ENCODE results near the gene HINT3. TPM values are rescaled to one million over a fixed set of nuclear protein-coding genes. Genes with fewer than 3 reads are reported as not detected.
A peak's percentile ranks its signal among the peaks of the same experiment; 100 is the strongest.

The HINT3 gene
- total RNA-seq, 1 experiment from 2014 or later = 11.7 TPM

- no peak overlapping the region for H3K27ac ChIP-seq (ENCODE audit: insufficient read length, low read depth, low read length)
- no peaks in the 10 kb centered on the region for H3K27me3 ChIP-seq (ENCODE audit: insufficient read depth, low read length)
- no peaks in the 10 kb centered on the region for H3K23me2 ChIP-seq (ENCODE audit: insufficient read length, low read depth, low read length, poor library complexity, severe bottlenecking)
- DNase-seq = no peak
- H2BK20ac ChIP-seq (ENCODE audit: low read depth, low read length, poor library complexity, severe bottlenecking) = no peak overlapping the region
- no peak overlapping the region for H3K4ac ChIP-seq (ENCODE audit: low read depth, low read length)
- Mint-ChIP-seq H3K27ac (no peak overlapping the region), H3K4me1 (peaks cover 3 to 5% of the 10 kb centered on the region in 2 experiments; a peak in 2 of 4 replicates), H3K4me3 (no peak overlapping the region), H3K36me3 (ENCODE audit: insufficient read depth in 1 of 3, low read depth in 3 of 3) (no peaks in the 10 kb centered on the region), H3K9me3 (no peaks in the 10 kb centered on the region), H3K27me3 (ENCODE audit: low read depth) (peaks cover 2% of the 10 kb centered on the region)
- no peaks in the 10 kb centered on the region for H3K79me2 ChIP-seq (ENCODE audit: insufficient read depth, low read length)
- H2BK12ac ChIP-seq (ENCODE audit: insufficient read length, low read depth, low read length) = no peak overlapping the region
- H3K18ac ChIP-seq (ENCODE audit: insufficient read length, low read depth, low read length) = no peak overlapping the region
- H3K9me3 ChIP-seq (ENCODE audit: control insufficient read depth, low read depth, low read length) = no peaks in the 10 kb centered on the region
- H3K4me2 ChIP-seq (ENCODE audit: insufficient read depth, insufficient read length, low read length) = peak overlapping the region; percentile 48
- H3K4me1 ChIP-seq (ENCODE audit: insufficient read depth, low read length) = 0 out of 2 replicates have a peak, but pooled peaks cover 2% of the 10 kb centered on the region
- no peak overlapping the region for H3K56ac ChIP-seq (ENCODE audit: insufficient read length, low read depth, low read length)
- H3T11ph ChIP-seq (ENCODE audit: low read length) = no peak overlapping the region
- H3K23ac ChIP-seq (ENCODE audit: insufficient read length, low read depth, low read length) = no peak overlapping the region
- no peak overlapping the region for H4K91ac ChIP-seq (ENCODE audit: insufficient read length, low read depth, low read length)
- no peak overlapping the region for H4K5ac ChIP-seq (ENCODE audit: insufficient read length, low read depth, low read length)
- no peak overlapping the region for H2BK15ac ChIP-seq (ENCODE audit: low read depth, low read length)
- no peak overlapping the region for H2BK5ac ChIP-seq (ENCODE audit: insufficient read length, low read length)
- H2BK120ac ChIP-seq (ENCODE audit: low read depth, low read length, poor library complexity, severe bottlenecking) = no peak overlapping the region
- H2AFZ ChIP-seq (ENCODE audit: low read length) = no peak overlapping the region
- no CpG with 5 or more reads among the region's 4 CpGs for WGBS (ENCODE audit: extremely low coverage, insufficient read length, low lambda C conversion rate)
- no peak overlapping the region for H4K8ac ChIP-seq (replicated peaks; ENCODE audit: insufficient read length, low read depth, low read length)
- no peaks in the 10 kb centered on the region for H4K20me1 ChIP-seq (ENCODE audit: control insufficient read depth, insufficient read depth, insufficient read length)
- H3K79me1 ChIP-seq (ENCODE audit: insufficient read depth, low read depth, low read length, poor library complexity, severe bottlenecking) = no peaks in the 10 kb centered on the region
- TF ChIP-seq CTCF (conservative IDR thresholded peaks at IDR 0.05) = no peak
- no peak overlapping the region for H3K14ac ChIP-seq (ENCODE audit: insufficient read depth, low read length)
- H3K9ac ChIP-seq (ENCODE audit: extremely low read depth, insufficient read length, low read length) = no peak overlapping the region
- H2AK5ac ChIP-seq (ENCODE audit: insufficient read length, low read length) = no peak overlapping the region
Observed at GRCh38 chr6:125957845-125958244, 1.3 kb downstream of the HINT3 start.

Measured in H9 (cell line).